Fibroblast of lung (primary cell): ENCODE measurements around the gene OR6X1. TPM values are rescaled to one million over a fixed set of nuclear protein-coding genes. Genes with fewer than 3 reads are reported as not detected.

Source experiments
- DNase-seq, 2 donors: peaks; one replicate each; pipeline versions ENCODE4 v3.0.0 to v3.0.0-alpha.2; 2010; ENCODE audit warnings: low read depth in 2 of 2
- H2AFZ ChIP-seq: 2 replicates; pipeline ENCODE4 v1.5.1; 2012; ENCODE audit warnings: low read length, control low read depth, inconsistent platforms
- H3K27ac ChIP-seq: 2 replicates; pipeline ENCODE4 v1.5.1; 2011; ENCODE audit warnings: low read length, control low read depth; ENCODE audit not compliant: insufficient read depth
- H3K27me3 ChIP-seq: 2 replicates; pipeline ENCODE4 v1.5.1; 2011; ENCODE audit warnings: mild to moderate bottlenecking, low read length; ENCODE audit not compliant: control insufficient read depth, insufficient read depth
- H3K36me3 ChIP-seq: 2 replicates; pipeline ENCODE4 v1.5.1; 2011; ENCODE audit warnings: low read length; ENCODE audit not compliant: control insufficient read depth, insufficient read depth
- H3K4me1 ChIP-seq: 2 replicates; pipeline ENCODE4 v1.5.1; 2011; ENCODE audit warnings: low read length; ENCODE audit not compliant: control insufficient read depth, insufficient read depth; ENCODE audit errors: extremely low read depth
- H3K4me2 ChIP-seq: 2 replicates; pipeline ENCODE4 v1.5.1; 2011; ENCODE audit warnings: low read length, control low read depth; ENCODE audit not compliant: insufficient read depth; ENCODE audit errors: extremely low read depth
- H3K4me3 ChIP-seq, 4 experiments: fragments of 200-600 bp in 1 of 4; sonication (generic) in 1 of 4; replicated peaks in 1 of 4; 2 replicates each; pipeline ENCODE4 v1.5.1; 2011 to 2016; ENCODE audit warnings: low read length in 4 of 4, low read depth in 3 of 4, mild to moderate bottlenecking in 3 of 4, control low read depth in 2 of 4, inconsistent platforms in 1 of 4, mixed read lengths in 1 of 4; ENCODE audit not compliant: insufficient read depth in 1 of 4; ENCODE audit errors: control extremely low read depth in 1 of 4
- H3K79me2 ChIP-seq: 2 replicates; pipeline ENCODE4 v1.5.1; 2012; ENCODE audit warnings: mild to moderate bottlenecking, low read length, inconsistent platforms; ENCODE audit not compliant: control insufficient read depth, insufficient read depth
- H3K9ac ChIP-seq: 2 replicates; pipeline ENCODE4 v1.5.1; 2011; ENCODE audit warnings: mild to moderate bottlenecking, low read length, control low read depth; ENCODE audit not compliant: insufficient read depth
- H3K9me3 ChIP-seq: 2 replicates; pipeline ENCODE4 v1.5.1; 2012; ENCODE audit warnings: low read depth, low read length; ENCODE audit not compliant: control insufficient read depth, insufficient read depth
- H4K20me1 ChIP-seq: 2 replicates; pipeline ENCODE4 v1.5.1; 2011; ENCODE audit warnings: low read length; ENCODE audit not compliant: control insufficient read depth, insufficient read depth; ENCODE audit errors: extremely low read depth
- EZH2 ChIP-seq: IDR thresholded peaks from 2 replicates; pipeline ENCODE4 v1.5.1; 2012; ENCODE audit warnings: low read length, control low read depth, mild to moderate bottlenecking; ENCODE audit errors: missing control alignments
- polyA plus RNA-seq, 2 donors: library from polyadenylated mRNA; depleted of rRNA in 1 of 2; stranded (reverse) in 1 of 2; unstranded in 1 of 2; fragments of >200 nt; gene quantifications; 2 replicates each; pipeline ENCODE4 v1.2.1, GENCODE V29; 2011 to 2012; ENCODE audit warnings: missing spikeins in 1 of 2
- total RNA-seq: library from RNA; depleted of rRNA; stranded (reverse); fragments of >200 nt; gene quantifications from 2 replicates; pipeline ENCODE4 v1.2.1, GENCODE V29; 2014
- TF ChIP-seq, protein P1 (sequence below), 2 donors: IDR thresholded peaks in 1 of 2; conservative IDR thresholded peaks in 1 of 2; 1 replicate in 1 of 2; 2 replicates in 1 of 2; pipeline ENCODE4 v1.5.1; 2011 to 2012; ENCODE audit warnings: low read length in 2 of 2, control low read depth in 1 of 2, inconsistent platforms in 1 of 2, low read depth in 1 of 2, mild to moderate bottlenecking in 1 of 2

OR6X1 gene
- total and polyA plus RNA-seq, 2 donors (not counting 1 experiment from before 2014, with no cell fraction given), result not detected

DNA sequence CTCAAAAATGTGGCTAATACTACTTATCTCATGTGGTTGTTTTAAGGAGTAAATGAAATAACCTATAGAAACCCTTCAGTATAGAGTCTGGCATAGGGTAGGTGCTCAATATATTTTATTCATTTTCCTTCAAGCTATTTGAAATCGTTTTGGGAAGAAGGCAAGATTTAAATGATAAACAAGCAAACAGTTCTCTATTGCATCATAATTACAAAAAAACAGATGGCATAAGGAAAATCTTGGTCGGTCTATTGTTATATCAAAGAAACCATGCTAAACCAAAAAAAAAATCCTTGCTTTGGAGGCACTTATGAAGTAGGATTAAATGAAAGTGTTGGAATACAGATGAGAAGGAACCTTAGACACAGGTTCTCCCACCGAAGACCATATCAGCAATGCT is 17.5 kb downstream of the OR6X1 start:
- Histone ChIP-seq H3K36me3 (no peaks in the 10 kb centered on the region), H3K4me1 (no peaks in the 10 kb centered on the region), H3K79me2 (peaks cover 35% of the 10 kb centered on the region), H3K4me3 (no peak overlapping the region), H3K9me3 (no peaks in the 10 kb centered on the region), H4K20me1 (no peaks in the 10 kb centered on the region), H2AFZ (no peak overlapping the region), H3K9ac (no peak overlapping the region), H3K4me2 (no peak overlapping the region), H3K27ac (no peak overlapping the region), H3K27me3 (no peaks in the 10 kb centered on the region)
- TF ChIP-seq, protein P1, sequence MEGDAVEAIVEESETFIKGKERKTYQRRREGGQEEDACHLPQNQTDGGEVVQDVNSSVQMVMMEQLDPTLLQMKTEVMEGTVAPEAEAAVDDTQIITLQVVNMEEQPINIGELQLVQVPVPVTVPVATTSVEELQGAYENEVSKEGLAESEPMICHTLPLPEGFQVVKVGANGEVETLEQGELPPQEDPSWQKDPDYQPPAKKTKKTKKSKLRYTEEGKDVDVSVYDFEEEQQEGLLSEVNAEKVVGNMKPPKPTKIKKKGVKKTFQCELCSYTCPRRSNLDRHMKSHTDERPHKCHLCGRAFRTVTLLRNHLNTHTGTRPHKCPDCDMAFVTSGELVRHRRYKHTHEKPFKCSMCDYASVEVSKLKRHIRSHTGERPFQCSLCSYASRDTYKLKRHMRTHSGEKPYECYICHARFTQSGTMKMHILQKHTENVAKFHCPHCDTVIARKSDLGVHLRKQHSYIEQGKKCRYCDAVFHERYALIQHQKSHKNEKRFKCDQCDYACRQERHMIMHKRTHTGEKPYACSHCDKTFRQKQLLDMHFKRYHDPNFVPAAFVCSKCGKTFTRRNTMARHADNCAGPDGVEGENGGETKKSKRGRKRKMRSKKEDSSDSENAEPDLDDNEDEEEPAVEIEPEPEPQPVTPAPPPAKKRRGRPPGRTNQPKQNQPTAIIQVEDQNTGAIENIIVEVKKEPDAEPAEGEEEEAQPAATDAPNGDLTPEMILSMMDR (conservative IDR thresholded peaks at IDR 0.05 in 1 of 2, IDR thresholded peaks at IDR 0.05 in 1 of 2; ENCODE audit: low read depth in 1 of 2, low read length in 2 of 2), result no peak
- TF ChIP-seq EZH2, result no peak
- no peak for DNase-seq

- H3K9ac ChIP-seq, result no peak overlapping the region
- H3K27ac ChIP-seq, result no peak overlapping the region
- DNase-seq, result no peak
- no peaks in the 10 kb centered on the region for H3K9me3 ChIP-seq
- no peaks in the 10 kb centered on the region for H3K27me3 ChIP-seq
- TF ChIP-seq EZH2, result no peak
- TF ChIP-seq, protein P1 (conservative IDR thresholded peaks at IDR 0.05 in 1 of 2, IDR thresholded peaks at IDR 0.05 in 1 of 2; ENCODE audit: low read depth in 1 of 2, low read length in 2 of 2), result no peak
- no peaks in the 10 kb centered on the region for H3K79me2 ChIP-seq
- no peak overlapping the region for H2AFZ ChIP-seq
- no peak overlapping the region for H3K4me2 ChIP-seq
- H3K36me3 ChIP-seq, result peaks cover 20% of the 10 kb centered on the region
- H3K4me3 ChIP-seq, result no peak overlapping the region
- no peaks in the 10 kb centered on the region for H4K20me1 ChIP-seq
- no peaks in the 10 kb centered on the region for H3K4me1 ChIP-seq
Measured at GRCh38 chr11:123729602-123730001, 24.7 kb downstream of the OR6X1 start.

DNA sequence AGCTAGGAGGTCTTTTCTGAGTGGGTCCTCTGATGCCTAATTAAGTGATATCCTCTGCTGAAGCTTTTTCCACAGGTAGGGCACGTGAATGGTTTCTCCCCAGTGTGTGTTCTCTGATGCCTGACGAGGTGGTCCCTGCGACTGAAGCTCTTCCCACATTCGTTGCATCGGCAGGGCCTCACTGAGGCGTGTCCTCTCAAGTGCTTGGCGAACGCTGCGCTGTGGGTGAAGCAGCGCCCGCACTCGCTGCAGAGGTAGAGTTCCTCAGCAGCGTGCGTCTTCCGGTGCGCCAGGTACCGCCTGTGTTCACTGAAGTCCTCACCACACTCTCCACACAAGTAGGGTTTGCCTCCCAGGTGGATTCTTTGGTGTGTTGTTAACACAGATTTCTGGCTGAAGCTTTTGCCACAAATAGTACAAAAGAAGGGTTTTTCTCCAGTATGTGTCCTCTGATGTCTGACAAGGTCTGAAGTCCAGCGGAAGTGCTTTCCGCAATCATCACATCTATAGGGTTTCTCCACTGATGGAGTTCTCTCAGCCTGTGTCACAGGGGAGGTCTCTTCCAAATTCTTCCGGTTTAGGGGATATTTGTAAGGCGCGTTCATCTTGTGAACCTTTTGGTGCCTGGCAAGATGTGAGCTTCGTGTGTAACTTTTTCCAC is 28.2 kb downstream of the OR6X1 start:
- Histone ChIP-seq H3K9me3 (no peaks in the 10 kb centered on the region), H3K4me2 (no peak overlapping the region), H3K4me1 (no peaks in the 10 kb centered on the region), H3K36me3 (peaks cover 20% of the 10 kb centered on the region), H3K9ac (no peak overlapping the region), H3K27ac (no peak overlapping the region), H3K27me3 (no peaks in the 10 kb centered on the region), H2AFZ (no peak overlapping the region), H3K79me2 (no peaks in the 10 kb centered on the region), H4K20me1 (no peaks in the 10 kb centered on the region), H3K4me3 (no peak overlapping the region)
- no peak for DNase-seq
- TF ChIP-seq, protein P1 (conservative IDR thresholded peaks at IDR 0.05 in 1 of 2, IDR thresholded peaks at IDR 0.05 in 1 of 2; ENCODE audit: low read depth in 1 of 2, low read length in 2 of 2), result no peak
